ENCODE results near the gene ETAA1.
A peak's percentile ranks its signal among the peaks of the same experiment; 100 is the strongest.

Gene ETAA1

GRCh38 chr2:67453310-67453709 lies 56.2 kb downstream of the ETAA1 start (continued):
- TF ChIP-seq ZNF514 (tag by site-specific recombination; IDR thresholded peaks at IDR 0.05): no peak
- TF ChIP-seq ZNF121 (tag by site-specific recombination; IDR thresholded peaks at IDR 0.05): no peak
- no peak for TF ChIP-seq ZNF518A (tag by site-specific recombination; conservative IDR thresholded peaks at IDR 0.05; ENCODE audit: low read depth)
- TF ChIP-seq ZNF692 (tag by site-specific recombination; IDR thresholded peaks at IDR 0.05): no peak

- Histone ChIP-seq H3K4me1 (ENCODE audit: control insufficient read depth, insufficient read depth, low read length) (peaks cover 8% of the 10 kb centered on the region), H3K4me3 (ENCODE audit: low read depth, low read length) (no peak overlapping the region), H3K9me3 (ENCODE audit: control insufficient read depth, insufficient read depth, low read depth, low read length) (no peaks in the 10 kb centered on the region), H3K36me3 (ENCODE audit: control insufficient read depth in 2 of 2, insufficient read depth in 1 of 2, low read length in 2 of 2) (no peaks in the 10 kb centered on the region), H3K27ac (ENCODE audit: extremely low read depth, low read depth, low read length) (no peak overlapping the region)
- CTCF ChIA-PET: interaction anchor here (0.6 to 1.1 kb wide), 2 partner anchors 47 to 121 kb away, joined by 3 read pairs; no protein-coding TSS in a partner anchor
- TF ChIP-seq ZNF366 (tag by site-specific recombination; conservative IDR thresholded peaks at IDR 0.05): 0 out of 2 replicates have a peak, but pooled peaks have one; percentile 12
- no peak for TF ChIP-seq ZNF549 (tag by site-specific recombination; IDR thresholded peaks at IDR 0.05)
- POLR2A ChIA-PET: no interaction called here
Observed at GRCh38 chr2:67455219-67456142, 58.3 kb downstream of the ETAA1 start.

- Histone ChIP-seq H3K9me3 (ENCODE audit: control insufficient read depth, insufficient read depth, low read depth, low read length) (no peaks in the 10 kb centered on the region), H3K36me3 (ENCODE audit: control insufficient read depth in 2 of 2, insufficient read depth in 1 of 2, low read length in 2 of 2) (no peaks in the 10 kb centered on the region), H3K27ac (ENCODE audit: extremely low read depth, low read depth, low read length) (no peak overlapping the region), H3K4me1 (ENCODE audit: control insufficient read depth, insufficient read depth, low read length) (peaks cover 8% of the 10 kb centered on the region), H3K4me3 (ENCODE audit: low read depth, low read length) (no peak overlapping the region)
- ChIA-PET POLR2A (no interaction called here), CTCF (interaction anchor here (1.1 kb wide), 1 partner anchor 121 kb away, joined by 3 read pairs; no protein-coding TSS in a partner anchor)
- TF ChIP-seq ZNF664 (tag by site-specific recombination; IDR thresholded peaks at IDR 0.05): no peak
- no peak for TF ChIP-seq FEZF1 (tag by site-specific recombination; IDR thresholded peaks at IDR 0.05)
- TF ChIP-seq HOXC10 (CRISPR knock-in tag; IDR thresholded peaks at IDR 0.05): no peak
- TF ChIP-seq ZNF311 (tag by site-specific recombination; IDR thresholded peaks at IDR 0.05; ENCODE audit: borderline replicate concordance): no peak
Observed at GRCh38 chr2:67456428-67456827, 59.3 kb downstream of the ETAA1 start.

GRCh38 chr2:67457699-67458098 lies 60.6 kb downstream of the ETAA1 start:
- H3K4me1 ChIP-seq (ENCODE audit: control insufficient read depth, insufficient read depth, low read length): peaks cover 8% of the 10 kb centered on the region
- CTCF ChIA-PET: no interaction called here
- POLR2A ChIA-PET: no interaction called here
- H3K27ac ChIP-seq (ENCODE audit: extremely low read depth, low read depth, low read length): no peak overlapping the region
- no peaks in the 10 kb centered on the region for H3K9me3 ChIP-seq (ENCODE audit: control insufficient read depth, insufficient read depth, low read depth, low read length)
- no peaks in the 10 kb centered on the region for H3K36me3 ChIP-seq (ENCODE audit: control insufficient read depth in 2 of 2, insufficient read depth in 1 of 2, low read length in 2 of 2)
- no peak overlapping the region for H3K4me3 ChIP-seq (ENCODE audit: low read depth, low read length)
- no peak for TF ChIP-seq ZNF248 (tag by site-specific recombination; IDR thresholded peaks at IDR 0.05)
- no peak for TF ChIP-seq ZNF488 (tag by site-specific recombination; IDR thresholded peaks at IDR 0.05)
- TF ChIP-seq ZNF350 (tag by site-specific recombination; IDR thresholded peaks at IDR 0.05): no peak
- TF ChIP-seq ZFP41 (tag by site-specific recombination; IDR thresholded peaks at IDR 0.05; ENCODE audit: borderline replicate concordance): no peak
- no peak for TF ChIP-seq HOXC10 (CRISPR knock-in tag; IDR thresholded peaks at IDR 0.05)
- no peak for TF ChIP-seq ZNF544 (tag by site-specific recombination; IDR thresholded peaks at IDR 0.05)
- no peak for TF ChIP-seq ZNF624 (tag by site-specific recombination; IDR thresholded peaks at IDR 0.05)
- no peak for TF ChIP-seq ZXDB (tag by site-specific recombination; IDR thresholded peaks at IDR 0.05)
- TF ChIP-seq ZNF184 (tag by site-specific recombination; IDR thresholded peaks at IDR 0.05): no peak

All from HEK293 (cell line).